Activated naive CD8-positive, alpha-beta T cell treated with anti-CD3 and anti-CD28 coated beads, Interleukin-2, amount 50 U/mL, for 24 hours (primary cell): ENCODE results near the gene RNF220.

Source experiments
- ATAC-seq: fragments of 150-1000 bp; cut with Tn5 transposase; one replicate; pipeline ENCODE4 v1.10.0; 2021
- DNase-seq: peaks from one replicate; pipeline ENCODE4 v3.0.0; 2021
- H3K27ac Mint-ChIP-seq: one replicate; pipeline ENCODE4 v1.8.0; 2021; ENCODE audit warnings: mild to moderate bottlenecking, mixed read lengths
- H3K27me3 Mint-ChIP-seq: one replicate; pipeline ENCODE4 v1.8.0; 2021; ENCODE audit warnings: mixed read lengths
- H3K36me3 Mint-ChIP-seq: one replicate; pipeline ENCODE4 v1.8.0; 2021; ENCODE audit warnings: low read depth, mixed read lengths
- H3K4me1 Mint-ChIP-seq: one replicate; pipeline ENCODE4 v1.8.0; 2021; ENCODE audit warnings: mixed read lengths
- H3K4me3 Mint-ChIP-seq: one replicate; pipeline ENCODE4 v1.8.0; 2021; ENCODE audit warnings: mild to moderate bottlenecking, moderate library complexity, mixed read lengths
- H3K9me3 Mint-ChIP-seq: one replicate; pipeline ENCODE4 v1.8.0; 2021; ENCODE audit warnings: mixed read lengths

RNF220 gene

GRCh38 chr1:44642255-44642654, 237.2 kb downstream of the RNF220 start:
- DNase-seq (no peak), ATAC-seq (no peak)
- Mint-ChIP-seq H3K36me3 (peaks cover 19% of the 10 kb centered on the region), H3K27ac (peak overlapping the region; percentile 33), H3K4me3 (no peak overlapping the region), H3K9me3 (no peaks in the 10 kb centered on the region), H3K4me1 (peaks cover 4% of the 10 kb centered on the region), H3K27me3 (no peaks in the 10 kb centered on the region)

GRCh38 chr1:44642925-44643324, 237.9 kb downstream of the RNF220 start:
- ATAC-seq (no peak), DNase-seq (no peak)
- no peaks in the 10 kb centered on the region for H3K27me3 Mint-ChIP-seq
- H3K4me1 Mint-ChIP-seq, result peaks cover 4% of the 10 kb centered on the region
- no peak overlapping the region for H3K4me3 Mint-ChIP-seq
- peak overlapping the region; percentile 26 for H3K27ac Mint-ChIP-seq
- H3K36me3 Mint-ChIP-seq, result peaks cover 19% of the 10 kb centered on the region
- H3K9me3 Mint-ChIP-seq, result no peaks in the 10 kb centered on the region

GRCh38 chr1:44643721-44644334, 238.8 kb downstream of the RNF220 start:
- Mint-ChIP-seq H3K36me3 (peaks cover 13% of the 10 kb centered on the region), H3K4me1 (peaks cover 4% of the 10 kb centered on the region), H3K4me3 (no peak overlapping the region), H3K27ac (no peak overlapping the region), H3K9me3 (no peaks in the 10 kb centered on the region), H3K27me3 (no peaks in the 10 kb centered on the region)
- DNase-seq (no peak), ATAC-seq (no peak)

GRCh38 chr1:44644806-44645205, 239.8 kb downstream of the RNF220 start:
- DNase-seq, result no peak
- Mint-ChIP-seq H3K4me1 (peaks cover 4% of the 10 kb centered on the region), H3K27me3 (no peaks in the 10 kb centered on the region), H3K36me3 (peaks cover 7% of the 10 kb centered on the region), H3K4me3 (no peak overlapping the region), H3K27ac (no peak overlapping the region), H3K9me3 (no peaks in the 10 kb centered on the region)
- no peak for ATAC-seq

GRCh38 chr1:44645476-44646244, 240.6 kb downstream of the RNF220 start:
- peaks cover 11% of the 10 kb centered on the region for H3K36me3 Mint-ChIP-seq
- peaks cover 4% of the 10 kb centered on the region for H3K4me1 Mint-ChIP-seq
- H3K9me3 Mint-ChIP-seq, result no peaks in the 10 kb centered on the region
- H3K4me3 Mint-ChIP-seq, result no peak overlapping the region
- no peaks in the 10 kb centered on the region for H3K27me3 Mint-ChIP-seq
- ATAC-seq (no peak), DNase-seq (no peak)
- no peak overlapping the region for H3K27ac Mint-ChIP-seq

GRCh38 chr1:44646261-44647110, 241.4 kb downstream of the RNF220 start:
- Mint-ChIP-seq H3K27ac (no peak overlapping the region), H3K9me3 (no peaks in the 10 kb centered on the region), H3K4me3 (no peak overlapping the region), H3K4me1 (peaks cover 4% of the 10 kb centered on the region), H3K27me3 (no peaks in the 10 kb centered on the region), H3K36me3 (peaks cover 11% of the 10 kb centered on the region)
- DNase-seq (no peak), ATAC-seq (no peak)

- Mint-ChIP-seq H3K9me3 (no peaks in the 10 kb centered on the region), H3K27ac (no peak overlapping the region), H3K4me3 (no peak overlapping the region), H3K4me1 (no peaks in the 10 kb centered on the region), H3K27me3 (no peaks in the 10 kb centered on the region), H3K36me3 (peaks cover 11% of the 10 kb centered on the region)
- ATAC-seq (no peak), DNase-seq (no peak)
These were observed 242.8 kb downstream of the RNF220 start for GRCh38 chr1:44647896-44648295.

GRCh38 chr1:44648529-44649250, 243.6 kb downstream of the RNF220 start:
- H3K36me3 Mint-ChIP-seq, result peaks cover 11% of the 10 kb centered on the region

GRCh38 chr1:44649788-44650158, 244.7 kb downstream of the RNF220 start:
- no peak overlapping the region for H3K27ac Mint-ChIP-seq
- DNase-seq (no peak), ATAC-seq (no peak)
- H3K4me3 Mint-ChIP-seq, result no peak overlapping the region
- H3K9me3 Mint-ChIP-seq, result no peaks in the 10 kb centered on the region
- no peaks in the 10 kb centered on the region for H3K4me1 Mint-ChIP-seq
- peaks cover 11% of the 10 kb centered on the region for H3K36me3 Mint-ChIP-seq
- no peaks in the 10 kb centered on the region for H3K27me3 Mint-ChIP-seq

More at GRCh38 chr1:44648529-44649250, 243.6 kb downstream of the RNF220 start:
- Mint-ChIP-seq H3K4me3 (no peak overlapping the region), H3K27me3 (no peaks in the 10 kb centered on the region), H3K27ac (peak overlapping the region; percentile 3), H3K9me3 (no peaks in the 10 kb centered on the region), H3K4me1 (no peaks in the 10 kb centered on the region)
- ATAC-seq, result no peak
- no peak for DNase-seq

GRCh38 chr1:44650159-44650831, 245.2 kb downstream of the RNF220 start:
- Mint-ChIP-seq H3K4me1 (no peaks in the 10 kb centered on the region), H3K27ac (no peak overlapping the region), H3K36me3 (peaks cover 11% of the 10 kb centered on the region), H3K4me3 (no peak overlapping the region), H3K27me3 (no peaks in the 10 kb centered on the region), H3K9me3 (no peaks in the 10 kb centered on the region)
- ATAC-seq, result no peak
- DNase-seq, result no peak

- no peaks in the 10 kb centered on the region for H3K27me3 Mint-ChIP-seq
- ATAC-seq, result no peak
These were observed 246.0 kb downstream of the RNF220 start for GRCh38 chr1:44651069-44651468.

GRCh38 chr1:44652445-44653106, 247.5 kb downstream of the RNF220 start:
- no peaks in the 10 kb centered on the region for H3K27me3 Mint-ChIP-seq
- no peak overlapping the region for H3K27ac Mint-ChIP-seq
- H3K36me3 Mint-ChIP-seq, result peaks cover 5% of the 10 kb centered on the region
- H3K4me3 Mint-ChIP-seq, result no peak overlapping the region
- DNase-seq (peak; percentile 81), ATAC-seq (peak; percentile 87)
- no peaks in the 10 kb centered on the region for H3K4me1 Mint-ChIP-seq
- no peaks in the 10 kb centered on the region for H3K9me3 Mint-ChIP-seq

More at GRCh38 chr1:44651069-44651468, 246.0 kb downstream of the RNF220 start:
- H3K4me1 Mint-ChIP-seq, result no peaks in the 10 kb centered on the region
- H3K27ac Mint-ChIP-seq, result no peak overlapping the region
- peaks cover 9% of the 10 kb centered on the region for H3K36me3 Mint-ChIP-seq
- no peak overlapping the region for H3K4me3 Mint-ChIP-seq
- no peak for DNase-seq
- H3K9me3 Mint-ChIP-seq, result no peaks in the 10 kb centered on the region

GRCh38 chr1:44653107-44653964, 248.3 kb downstream of the RNF220 start:
- DNase-seq (no peak), ATAC-seq (no peak)
- no peak overlapping the region for H3K27ac Mint-ChIP-seq
- H3K4me1 Mint-ChIP-seq, result no peaks in the 10 kb centered on the region
- no peak overlapping the region for H3K4me3 Mint-ChIP-seq
- H3K9me3 Mint-ChIP-seq, result no peaks in the 10 kb centered on the region
- no peaks in the 10 kb centered on the region for H3K27me3 Mint-ChIP-seq
- peaks cover 5% of the 10 kb centered on the region for H3K36me3 Mint-ChIP-seq
